ENCODE data around the gene SEC63.

Gene SEC63

GRCh38 chr6:107843400-107843799 lies 114.6 kb downstream of the SEC63 start:
- H3K4me3 ChIP-seq (ENCODE audit: low read depth, low read length), result no peak overlapping the region
- DNase-seq (ENCODE audit: low read depth), result no peak
- TF ChIP-seq MAX (IDR thresholded peaks at IDR 0.05; ENCODE audit: low read depth, low read length) (no peak), MYC (IDR thresholded peaks at IDR 0.05; ENCODE audit: low read depth, low read length) (no peak), CTCF (IDR thresholded peaks at IDR 0.05; ENCODE audit: low read depth, low read length) (no peak), POLR2A (IDR thresholded peaks at IDR 0.05; ENCODE audit: extremely low read depth, insufficient read length) (no peak)

- H3K4me3 ChIP-seq (ENCODE audit: low read depth, low read length), result no peak overlapping the region
- no peak for DNase-seq (ENCODE audit: low read depth)
- TF ChIP-seq MAX (IDR thresholded peaks at IDR 0.05; ENCODE audit: low read depth, low read length) (no peak), CTCF (IDR thresholded peaks at IDR 0.05; ENCODE audit: low read depth, low read length) (no peak), MYC (IDR thresholded peaks at IDR 0.05; ENCODE audit: low read depth, low read length) (no peak), POLR2A (IDR thresholded peaks at IDR 0.05; ENCODE audit: extremely low read depth, insufficient read length) (no peak)
These were observed 116.7 kb downstream of the SEC63 start for GRCh38 chr6:107841275-107841670.

- H3K4me3 ChIP-seq (ENCODE audit: low read depth, low read length), result no peak overlapping the region
- DNase-seq (ENCODE audit: low read depth), result no peak
- TF ChIP-seq CTCF (IDR thresholded peaks at IDR 0.05; ENCODE audit: low read depth, low read length) (no peak), MAX (IDR thresholded peaks at IDR 0.05; ENCODE audit: low read depth, low read length) (no peak), POLR2A (IDR thresholded peaks at IDR 0.05; ENCODE audit: extremely low read depth, insufficient read length) (no peak), MYC (IDR thresholded peaks at IDR 0.05; ENCODE audit: low read depth, low read length) (no peak)
These were observed 117.3 kb downstream of the SEC63 start for GRCh38 chr6:107840636-107841274.

GRCh38 chr6:107833136-107833535 lies 124.9 kb downstream of the SEC63 start:
- H3K4me3 ChIP-seq (ENCODE audit: low read depth, low read length), result no peak overlapping the region
- TF ChIP-seq POLR2A (IDR thresholded peaks at IDR 0.05; ENCODE audit: extremely low read depth, insufficient read length) (no peak), MYC (IDR thresholded peaks at IDR 0.05; ENCODE audit: low read depth, low read length) (no peak), CTCF (IDR thresholded peaks at IDR 0.05; ENCODE audit: low read depth, low read length) (no peak), MAX (IDR thresholded peaks at IDR 0.05; ENCODE audit: low read depth, low read length) (no peak)
- DNase-seq (ENCODE audit: low read depth), result no peak

- TF ChIP-seq MYC (IDR thresholded peaks at IDR 0.05; ENCODE audit: low read depth, low read length) (no peak), CTCF (IDR thresholded peaks at IDR 0.05; ENCODE audit: low read depth, low read length) (no peak), MAX (IDR thresholded peaks at IDR 0.05; ENCODE audit: low read depth, low read length) (no peak), POLR2A (IDR thresholded peaks at IDR 0.05; ENCODE audit: extremely low read depth, insufficient read length) (no peak)
- peak; percentile 65 for DNase-seq (ENCODE audit: low read depth)
- no peak overlapping the region for H3K4me3 ChIP-seq (ENCODE audit: low read depth, low read length)
These were observed 125.6 kb downstream of the SEC63 start for GRCh38 chr6:107832151-107833056.
